ENCODE data around the gene MRPS18B. TPM values are rescaled to one million over a fixed set of nuclear protein-coding genes. Genes with fewer than 3 reads are reported as not detected.

The MRPS18B gene
- total and polyA plus RNA-seq, 2 of the 13 experiments (the other 11 are each of a cell fraction or from before 2014, with no cell fraction given), result 125 to 131 TPM

- peaks cover 14 to 35% of the 10 kb centered on the region in 2 experiments for H3K36me3 ChIP-seq (replicated peaks in 1 of 2; ENCODE audit: control insufficient read depth in 1 of 2, insufficient read depth in 2 of 2, low read length in 2 of 2)
- H3K27ac ChIP-seq (ENCODE audit: extremely low read length, insufficient read depth, low read length), result no peak overlapping the region
- H3K9ac ChIP-seq (ENCODE audit: insufficient read depth, low read depth, low read length), result peak overlapping the region; percentile 85; the same call in 1 of the 2 replicates
- intact Hi-C loops (cut with micrococcal nuclease; ENCODE audit: unreplicated experiment), result loop anchor here (10.0 kb wide), 2 partner anchors 126 to 154 kb away; no protein-coding TSS in a partner anchor
- DNase-seq (ENCODE audit: low spot score), result peak; percentile 45
- H3K27me3 ChIP-seq (ENCODE audit: control insufficient read depth in 1 of 2, insufficient read depth in 2 of 2, low read length in 2 of 2), result no peaks in the 10 kb centered on the region; a peak in 1 of 5 replicates
- POLR2A ChIA-PET, result interaction anchor here (2.3 to 2.7 kb wide), 2 partner anchors 14 to 53 kb away, joined by 26 to 27 read pairs; partner anchors contain the start of genes MRPS18B and PPP1R10
- peak overlapping the region; percentile 73 for H3K4me2 ChIP-seq (ENCODE audit: low read depth, low read length)
- no peaks in the 10 kb centered on the region for H3K9me3 ChIP-seq (ENCODE audit: low read length)
- H3K4me3 ChIP-seq (replicated peaks in 1 of 3; ENCODE audit: insufficient read depth in 1 of 3, low read depth in 2 of 3, low read length in 3 of 3), result peak overlapping the region in 2 of 3 experiments; percentile 76 to 95; a peak in 3 of 6 replicates
- no peak overlapping the region for H2AFZ ChIP-seq (ENCODE audit: low read length)
- peaks cover 4% of the 10 kb centered on the region; the same call in 1 of the 2 replicates for H4K20me1 ChIP-seq (ENCODE audit: insufficient read depth, low read length)
- peak; percentile 28 for FAIRE-seq
- peak; percentile 64 for ATAC-seq
- H3K4me1 ChIP-seq (ENCODE audit: insufficient read depth, low read length), result peaks cover 31% of the 10 kb centered on the region
- in situ Hi-C loops (cut with HindIII; ENCODE audit: extremely low pct_ligation_motif_present, low pct_unique_long_range_greater_than_20kb), result loop anchor here (5.0 kb wide), 2 partner anchors 44 to 189 kb away; partner anchors contain the start of gene ATAT1
- peaks cover 25% of the 10 kb centered on the region for H3K79me2 ChIP-seq (ENCODE audit: insufficient read depth, low read length)
- CTCF ChIA-PET (ENCODE audit: low intra/inter-chr PET ratio, low total read pairs), result no interaction called here
- 92% methylated on average over 27 of the region's 27 CpGs for WGBS (ENCODE audit: low lambda C conversion rate)
- TSS peak; percentile 35 for BruUV-seq (replicated peaks)
- TF ChIP-seq, protein P1, sequence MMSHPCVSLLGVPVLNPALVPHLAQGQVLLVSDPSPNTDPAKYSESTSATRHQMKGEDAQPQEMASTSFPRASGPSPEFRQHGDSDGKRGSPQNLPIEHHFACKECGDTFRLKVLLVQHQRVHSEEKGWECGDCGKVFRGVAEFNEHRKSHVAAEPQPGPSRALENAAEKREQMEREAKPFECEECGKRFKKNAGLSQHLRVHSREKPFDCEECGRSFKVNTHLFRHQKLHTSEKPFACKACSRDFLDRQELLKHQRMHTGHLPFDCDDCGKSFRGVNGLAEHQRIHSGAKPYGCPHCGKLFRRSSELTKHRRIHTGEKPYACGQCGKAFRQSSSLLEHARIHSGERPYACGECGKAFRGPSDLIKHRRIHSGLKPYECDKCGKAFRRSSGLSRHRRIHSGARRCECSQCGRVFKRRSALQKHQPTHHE (CRISPR knock-in tag; IDR thresholded peaks at IDR 0.05; ENCODE audit: borderline replicate concordance), result no peak
- TF ChIP-seq SALL2 (CRISPR knock-in tag; IDR thresholded peaks at IDR 0.05), result no peak
- TF ChIP-seq HBP1 (CRISPR knock-in tag; IDR thresholded peaks at IDR 0.05; ENCODE audit: low read depth), result no peak
- no peak for TF ChIP-seq HOXA9 (CRISPR knock-in tag; IDR thresholded peaks at IDR 0.05; ENCODE audit: borderline replicate concordance)
- TF ChIP-seq SIX1 (CRISPR knock-in tag; IDR thresholded peaks at IDR 0.05; ENCODE audit: borderline replicate concordance), result no peak
- no peak for TF ChIP-seq ZZZ3 (CRISPR knock-in tag; IDR thresholded peaks at IDR 0.05; ENCODE audit: borderline replicate concordance)
- no peak for TF ChIP-seq SYNCRIP (IDR thresholded peaks at IDR 0.05; ENCODE audit: insufficient read depth, low read depth, low read length)
- 0 out of 2 replicates have a peak, but pooled peaks have one; percentile 16 for TF ChIP-seq HDAC2 (CRISPR knock-in tag; IDR thresholded peaks at IDR 0.05)
- TF ChIP-seq ZIK1 (CRISPR knock-in tag; IDR thresholded peaks at IDR 0.05; ENCODE audit: borderline replicate concordance, low read depth), result no peak
- TF ChIP-seq CREB1 (IDR thresholded peaks at IDR 0.05), result no peak
- no peak for TF ChIP-seq CREB1 (CRISPR knock-in tag; IDR thresholded peaks at IDR 0.05)
- TF ChIP-seq ZBTB33 (CRISPR knock-in tag; IDR thresholded peaks at IDR 0.05), result peak; percentile 98
- TF ChIP-seq TAF15 (IDR thresholded peaks at IDR 0.05; ENCODE audit: low read depth, low read length, poor library complexity, severe bottlenecking), result no peak
- peak; percentile 94 for TF ChIP-seq ZBTB38 (CRISPR knock-in tag; IDR thresholded peaks at IDR 0.05)
- TF ChIP-seq ZNF674 (CRISPR knock-in tag; IDR thresholded peaks at IDR 0.05; ENCODE audit: low read depth), result no peak
- no peak for TF ChIP-seq HDAC1 (CRISPR knock-in tag; IDR thresholded peaks at IDR 0.05)
- no peak for TF ChIP-seq ZNF546 (CRISPR knock-in tag; conservative IDR thresholded peaks at IDR 0.05)
- TF ChIP-seq ZBTB42 (CRISPR knock-in tag; IDR thresholded peaks at IDR 0.05), result no peak
- TF ChIP-seq RBM22 (optimal IDR thresholded peaks at IDR 0.05; ENCODE audit: low read length), result no peak
- TF ChIP-seq ZNF496 (CRISPR knock-in tag; IDR thresholded peaks at IDR 0.05; ENCODE audit: insufficient replicate concordance), result no peak
Observed at GRCh38 chr6:30670760-30671527, 53.3 kb downstream of the MRPS18B start.

Data from HepG2 (cell line).